Activated CD4-positive, alpha-beta T cell treated with anti-CD3 and anti-CD28 coated beads for 48 hours (primary cell): ENCODE data around the gene LPAR1.
"Not testable (repeated sequence)": the region's sequence is repeated elsewhere in the genome, so short reads cannot be mapped to it uniquely, and the experiment has no call there.

Experiments used
- DNase-seq: peaks from one replicate; pipeline ENCODE4 v3.0.0-alpha.2; 2020

Gene LPAR1

DNA sequence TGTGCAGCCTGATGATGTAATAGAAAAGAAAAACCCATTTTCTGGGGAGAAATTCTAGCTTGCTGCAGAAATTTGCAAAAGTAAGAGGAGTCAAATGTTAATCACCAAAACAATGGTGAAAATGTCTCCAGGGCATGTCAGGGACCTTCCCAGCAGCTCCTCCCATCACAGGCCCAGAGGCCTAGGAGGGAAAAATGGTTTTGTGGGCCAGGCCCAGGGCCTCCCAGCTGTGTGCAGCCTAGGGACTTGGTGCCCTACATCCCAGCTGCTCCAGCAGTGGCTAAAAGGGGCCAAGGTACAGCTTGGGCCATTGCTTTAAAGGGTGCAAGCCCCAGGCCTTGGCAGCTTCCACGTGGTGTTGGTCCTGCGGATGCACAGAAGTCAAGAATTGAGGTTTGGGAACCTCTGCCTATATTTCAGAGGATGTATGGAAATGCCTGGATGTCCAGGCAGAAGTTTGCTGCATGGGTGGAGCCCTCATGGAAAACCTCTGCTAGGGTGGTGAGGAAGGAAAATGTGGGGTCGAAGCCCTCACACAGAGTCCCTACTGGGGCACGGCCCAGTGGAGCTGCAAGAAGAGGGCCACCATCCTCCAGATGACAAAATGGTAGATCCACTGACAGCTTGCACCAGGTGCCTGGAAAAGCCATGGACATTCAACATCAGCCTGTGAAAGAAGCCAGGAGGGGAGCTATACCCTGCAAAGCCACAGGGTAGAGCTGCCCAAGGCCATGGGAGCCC is 176.7 kb downstream of the LPAR1 start:
- DNase-seq, result not testable (repeated sequence)

DNA sequence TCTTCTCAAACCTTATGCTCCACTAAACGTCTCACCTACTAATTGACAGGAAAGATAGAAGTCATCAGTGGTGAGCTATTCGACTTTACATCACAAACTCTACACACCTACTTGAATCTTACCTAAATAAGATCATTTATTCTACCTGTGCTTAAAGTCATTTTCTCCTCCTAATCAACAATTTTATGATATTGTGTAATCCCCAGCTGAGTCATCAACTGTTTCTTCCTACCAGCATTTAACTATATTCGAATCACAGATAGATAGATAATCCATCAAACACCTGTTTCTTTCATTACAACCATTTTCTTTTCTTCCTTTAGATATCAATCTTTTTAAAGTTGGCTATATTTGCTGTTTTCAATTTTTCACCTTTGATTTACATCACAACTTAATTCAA is 181.5 kb downstream of the LPAR1 start:
- no peak for DNase-seq

- no peak for DNase-seq
These were observed 187.7 kb downstream of the LPAR1 start for GRCh38 chr9:110850401-110851135.

GRCh38 chr9:110847671-110848070 is 190.6 kb downstream of the LPAR1 start:
- DNase-seq, result no peak

- no peak for DNase-seq
These were observed 192.1 kb downstream of the LPAR1 start for GRCh38 chr9:110846215-110846614.

- DNase-seq, result no peak
These were observed 194.1 kb downstream of the LPAR1 start for GRCh38 chr9:110844121-110844520.

- no peak for DNase-seq
These were observed 195.3 kb downstream of the LPAR1 start for GRCh38 chr9:110842986-110843385.

DNA sequence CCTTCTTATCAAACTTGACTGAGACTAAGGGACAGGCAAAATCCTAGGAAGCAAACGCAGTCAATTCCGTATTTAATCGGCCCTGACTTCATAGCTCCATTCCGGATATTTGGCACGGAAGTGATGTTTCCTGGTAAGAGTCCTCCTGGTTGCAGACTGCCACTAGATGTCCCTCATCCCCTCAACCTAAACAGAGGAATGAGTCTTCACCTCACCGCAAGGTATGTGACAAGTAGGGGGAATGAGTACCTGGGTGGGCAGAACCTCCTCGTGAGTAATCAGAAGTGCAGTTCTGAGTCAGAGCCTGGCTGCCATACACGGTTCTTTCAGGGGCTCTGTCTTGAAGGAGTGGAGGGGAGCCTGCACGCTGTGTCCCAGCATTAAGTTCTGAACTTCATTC is 196.1 kb downstream of the LPAR1 start:
- no peak for DNase-seq

- DNase-seq, result no peak
These were observed 200.8 kb downstream of the LPAR1 start for GRCh38 chr9:110837401-110838005.

DNA sequence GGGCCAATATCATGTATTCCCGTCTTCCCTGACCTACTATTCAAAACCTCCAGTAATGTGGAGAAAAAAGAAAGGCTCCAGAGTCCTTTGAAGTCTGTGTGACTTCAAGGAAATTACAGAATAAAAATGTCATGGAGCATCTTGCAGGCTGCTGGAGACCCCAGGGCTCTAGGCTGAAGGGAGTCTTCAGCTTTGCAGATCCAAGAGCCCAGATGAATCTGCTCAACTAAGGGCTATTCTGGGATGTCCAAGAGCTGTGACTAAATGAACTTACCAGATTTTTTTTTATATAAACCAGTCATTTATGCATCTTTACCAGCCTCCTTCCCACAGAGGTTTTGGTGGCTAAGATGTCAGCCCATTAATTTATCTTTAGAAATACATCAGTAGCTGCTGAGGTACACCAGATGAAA is 202.4 kb downstream of the LPAR1 start:
- no peak for DNase-seq

- no peak for DNase-seq
These were observed 202.9 kb downstream of the LPAR1 start for GRCh38 chr9:110835404-110835803.

GRCh38 chr9:110832926-110833325 is 205.3 kb downstream of the LPAR1 start:
- DNase-seq, result no peak

GRCh38 chr9:110830495-110830894 is 207.8 kb downstream of the LPAR1 start:
- no peak for DNase-seq

GRCh38 chr9:110828264-110828663 is 210.0 kb downstream of the LPAR1 start:
- DNase-seq, result no peak

GRCh38 chr9:110826400-110826799 is 211.9 kb downstream of the LPAR1 start:
- not testable (repeated sequence) for DNase-seq

GRCh38 chr9:110825950-110826349 is 212.3 kb downstream of the LPAR1 start:
- DNase-seq, result no peak

DNA sequence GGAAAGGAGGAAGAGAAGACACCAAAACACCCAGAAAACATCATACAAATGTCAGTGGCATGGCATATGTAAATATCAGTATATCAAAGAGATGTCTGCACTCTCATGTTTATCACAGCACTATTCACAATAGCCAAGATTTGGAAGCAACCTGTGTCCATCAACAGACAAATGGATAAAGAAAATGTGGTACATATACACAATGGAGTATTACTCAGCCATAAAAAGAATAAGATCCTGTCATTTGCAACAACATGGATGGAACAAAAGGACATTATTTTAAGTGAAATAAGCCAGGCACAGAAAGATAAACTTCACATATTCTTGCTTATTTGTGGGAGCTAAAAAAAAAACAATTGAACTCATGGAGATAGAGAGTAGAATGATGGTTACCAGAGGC is 213.1 kb downstream of the LPAR1 start:
- not testable (repeated sequence) for DNase-seq
